ENCODE measurements around the gene ABLIM2.
A peak's percentile ranks its signal among the peaks of the same experiment; 100 is the strongest.

The ABLIM2 gene

DNA sequence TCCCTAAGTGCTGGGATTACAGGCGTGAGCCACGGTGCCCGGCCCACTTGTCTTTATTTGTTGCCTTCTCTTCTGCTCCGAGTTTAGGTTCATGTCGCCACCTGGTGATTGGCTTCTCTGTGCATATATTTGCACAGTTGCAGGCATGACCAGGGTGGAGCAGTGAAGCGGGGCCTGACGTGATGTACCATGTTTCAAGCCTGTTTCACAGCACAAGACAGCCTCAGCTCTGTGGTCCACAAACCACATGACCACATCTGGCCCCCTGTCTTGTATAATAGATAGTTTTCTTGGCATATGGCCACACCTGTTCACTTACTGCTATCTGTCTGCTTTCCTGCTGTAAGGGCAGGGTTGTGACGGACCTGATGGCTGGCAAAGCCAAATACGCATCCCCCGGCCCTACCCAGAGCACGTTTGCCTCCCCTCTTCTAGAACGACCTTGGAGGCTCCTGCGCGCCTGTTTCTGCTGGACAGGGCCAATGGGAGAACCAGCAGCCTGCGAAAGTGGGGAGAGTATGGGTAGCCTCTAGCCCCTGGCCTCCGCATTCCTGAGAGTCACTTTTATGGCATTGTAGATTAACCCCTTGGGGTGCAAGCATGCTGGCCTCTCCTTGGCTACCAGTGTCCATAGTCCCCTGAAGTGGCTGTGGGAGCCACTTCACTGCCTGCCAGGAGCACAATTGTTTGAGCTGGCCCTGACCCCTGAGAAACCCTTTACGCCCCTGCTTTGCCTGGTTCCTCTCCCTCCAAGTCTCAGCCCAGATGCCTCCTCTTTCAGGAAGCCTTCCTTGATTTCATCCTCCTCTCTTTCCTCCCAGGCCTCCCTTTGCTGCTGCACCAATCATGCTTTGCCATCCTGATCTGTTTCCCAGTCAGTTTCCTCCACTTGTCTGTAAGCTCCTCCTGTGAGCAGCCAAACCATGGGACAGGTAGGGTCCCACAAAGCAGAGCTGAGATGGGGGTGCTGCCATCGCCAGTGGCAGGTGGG, 34.4 kb upstream of the ABLIM2 start:
- DNase-seq = peak; percentile 26

DNA sequence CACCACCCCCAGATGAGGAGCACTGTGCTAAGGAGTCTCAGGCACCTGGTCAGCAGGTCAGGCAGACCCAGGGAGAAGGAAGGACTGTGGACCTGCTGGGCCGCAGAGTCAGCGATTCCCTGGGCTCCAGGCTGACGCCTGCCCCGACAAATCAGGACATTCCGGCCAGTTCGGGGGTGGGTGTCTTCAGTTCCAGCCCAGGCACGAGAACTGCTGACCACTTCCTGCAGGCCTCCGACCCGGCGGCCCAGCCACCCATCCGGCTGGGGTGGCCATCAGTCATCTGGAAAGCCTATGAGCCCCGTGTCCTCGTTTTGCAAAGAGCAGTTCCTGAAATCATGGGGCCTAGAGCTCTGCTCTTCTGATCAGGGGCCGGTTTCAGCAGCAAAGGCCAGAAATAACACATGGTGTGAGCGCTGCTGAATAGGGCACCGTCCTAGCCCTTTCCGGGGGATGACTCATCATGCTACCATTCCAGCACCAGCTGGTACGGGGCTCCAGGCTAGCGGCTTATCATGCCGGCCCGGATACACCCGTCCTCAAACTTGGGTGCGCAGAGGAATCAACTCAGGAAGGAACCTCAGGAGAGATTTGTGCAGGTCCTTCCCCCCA, 32.6 kb upstream of the ABLIM2 start:
- DNase-seq = peak; percentile 4

DNA sequence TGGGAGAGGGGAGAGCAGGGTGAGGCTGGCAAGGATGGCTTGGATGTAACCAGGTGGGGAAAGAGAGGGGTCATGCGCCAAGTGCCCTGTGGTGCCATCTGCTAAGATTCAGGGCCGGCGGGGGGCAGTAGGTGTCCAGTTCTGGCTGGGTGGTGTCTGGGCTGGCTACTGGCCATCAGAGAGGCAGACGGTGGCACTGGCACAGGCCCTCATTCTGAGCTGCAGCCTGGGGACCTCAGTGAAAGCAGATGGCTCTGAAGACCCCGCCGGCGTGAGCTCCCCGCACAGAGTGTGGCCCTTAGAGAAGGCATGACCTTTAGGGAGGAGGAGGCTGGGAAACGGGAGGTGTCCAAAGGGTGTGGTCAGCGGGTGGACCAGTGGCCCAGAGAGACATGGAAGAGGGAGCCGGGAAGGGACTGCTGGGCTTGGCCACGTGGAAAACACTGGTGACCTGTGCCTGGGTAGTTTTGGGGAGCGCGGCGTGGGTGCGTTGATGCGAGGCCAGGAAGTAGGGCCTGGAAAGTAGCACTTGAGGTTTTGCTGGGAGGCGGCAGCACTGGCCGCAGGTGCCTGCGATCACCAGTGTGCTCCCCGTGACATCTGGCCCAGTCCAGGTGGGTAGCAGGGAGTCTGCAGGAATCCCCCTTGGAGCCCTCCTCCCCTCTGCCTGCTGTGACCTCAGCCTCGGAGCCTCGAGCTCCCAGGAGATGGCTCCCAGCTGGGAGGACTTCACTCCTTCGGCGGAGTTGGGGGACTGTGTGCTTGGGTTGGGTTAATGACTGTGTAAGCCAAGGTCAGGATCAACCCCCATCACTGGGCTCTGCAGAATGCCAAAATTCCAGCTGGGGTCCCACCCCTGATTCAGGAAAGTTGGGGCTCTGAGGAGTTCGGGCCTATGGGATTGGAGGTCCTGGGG, 31.2 kb upstream of the ABLIM2 start:
- no peak for DNase-seq

- DNase-seq = no peak
Measured at GRCh38 chr4:8188743-8189550, 30.3 kb upstream of the ABLIM2 start.

DNA sequence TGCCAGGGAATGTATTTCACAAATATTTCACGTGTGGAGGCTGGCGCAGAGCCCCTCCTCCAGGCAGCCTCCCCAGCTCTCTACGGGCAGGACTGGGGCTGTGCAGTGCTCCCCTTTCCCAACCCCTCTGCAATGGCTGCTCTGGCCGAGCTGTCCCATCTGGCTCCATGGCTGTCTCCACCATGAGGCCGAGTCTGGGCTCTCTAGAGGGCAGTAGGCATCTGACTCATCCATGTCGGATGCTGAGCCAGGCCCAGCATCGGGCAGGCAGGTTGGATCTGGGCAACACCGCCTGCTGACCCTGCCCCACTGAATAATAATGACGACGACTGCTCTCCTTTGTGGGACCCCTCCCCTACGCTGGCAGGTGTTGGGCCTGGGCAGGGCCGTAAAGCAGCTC, 29.5 kb upstream of the ABLIM2 start:
- no peak for DNase-seq

- no peak for DNase-seq
Measured at GRCh38 chr4:8185930-8186329, 27.3 kb upstream of the ABLIM2 start.

DNA sequence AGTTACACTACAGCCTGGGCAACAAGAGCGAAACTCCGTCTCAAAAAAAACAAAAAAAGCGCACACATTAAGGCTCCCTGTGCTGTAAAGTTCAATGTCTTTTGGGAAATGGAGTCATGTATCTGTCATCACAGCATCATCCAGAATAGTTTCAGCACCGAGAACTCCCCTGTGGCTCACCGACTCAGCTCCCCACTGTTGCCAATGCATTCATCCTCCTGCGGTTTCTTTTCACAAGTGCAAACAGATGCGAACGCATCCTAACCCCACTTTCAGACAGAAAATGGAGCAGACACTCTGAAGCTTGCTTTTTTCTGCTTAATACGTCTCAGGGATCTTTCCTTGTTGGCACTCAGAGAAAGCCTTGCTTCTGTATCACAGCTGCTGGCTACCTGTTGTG, 26.7 kb upstream of the ABLIM2 start:
- no peak for DNase-seq

DNA sequence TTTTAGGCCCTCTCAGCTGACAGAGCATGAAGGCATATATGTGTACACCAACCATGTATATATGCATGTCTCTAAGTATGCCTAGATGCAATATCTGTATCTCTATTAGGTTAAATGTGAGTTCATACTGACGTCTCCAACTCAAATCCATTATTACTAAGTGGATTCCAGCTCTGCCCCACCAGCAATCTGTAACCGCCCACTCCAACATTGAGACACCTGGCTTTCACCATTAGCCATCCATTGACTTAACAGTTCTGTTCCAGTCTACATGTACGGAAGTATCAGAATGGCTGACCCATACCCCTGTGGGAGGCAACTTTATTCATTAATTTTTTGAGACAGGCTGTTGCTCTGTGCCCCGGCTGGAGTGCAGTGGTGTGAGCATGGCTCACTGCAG, 25.4 kb upstream of the ABLIM2 start:
- no peak for DNase-seq

DNA sequence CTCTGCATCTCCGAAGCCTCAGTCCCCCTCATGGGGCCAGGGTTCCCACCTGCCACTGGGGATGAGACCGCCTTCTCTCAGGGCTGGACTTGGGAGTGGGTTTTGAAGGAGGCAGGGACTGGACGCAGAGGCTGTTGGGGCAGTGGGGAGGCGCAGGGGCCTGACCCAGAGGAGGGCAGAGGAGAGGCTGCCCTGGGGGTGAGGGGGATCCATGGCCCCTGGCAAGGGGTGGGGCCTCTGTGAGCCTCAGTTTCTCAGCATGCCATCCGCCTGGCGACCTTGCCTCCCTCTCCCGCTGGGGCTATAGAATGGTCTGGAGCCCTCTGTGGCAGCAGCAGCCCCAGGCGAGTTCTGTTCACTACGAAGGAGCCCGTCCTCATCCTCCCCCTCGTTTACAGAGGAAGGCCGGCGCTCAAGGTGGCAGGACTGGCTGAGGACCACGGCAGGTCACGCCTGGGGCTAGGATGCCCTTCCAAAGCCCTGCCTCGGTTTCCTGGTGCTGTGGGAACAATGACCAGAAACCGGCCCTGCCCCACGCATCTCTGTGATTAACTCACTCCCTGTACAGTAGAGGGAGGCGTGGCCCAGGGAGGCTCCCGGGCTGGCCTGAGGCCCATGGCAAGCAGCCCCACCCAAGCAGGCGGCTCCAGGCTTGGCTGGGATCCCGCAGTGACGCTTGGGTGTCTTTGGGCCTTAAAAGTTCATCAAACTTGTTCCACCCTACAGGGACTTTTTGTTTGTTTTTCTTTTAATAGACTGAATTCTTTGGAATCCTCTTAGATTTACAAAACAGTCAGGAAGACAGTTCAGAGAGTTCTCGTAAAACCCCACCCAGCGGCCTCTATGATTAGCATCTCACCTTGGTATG, 24.5 kb upstream of the ABLIM2 start:
- no peak for DNase-seq

DNA sequence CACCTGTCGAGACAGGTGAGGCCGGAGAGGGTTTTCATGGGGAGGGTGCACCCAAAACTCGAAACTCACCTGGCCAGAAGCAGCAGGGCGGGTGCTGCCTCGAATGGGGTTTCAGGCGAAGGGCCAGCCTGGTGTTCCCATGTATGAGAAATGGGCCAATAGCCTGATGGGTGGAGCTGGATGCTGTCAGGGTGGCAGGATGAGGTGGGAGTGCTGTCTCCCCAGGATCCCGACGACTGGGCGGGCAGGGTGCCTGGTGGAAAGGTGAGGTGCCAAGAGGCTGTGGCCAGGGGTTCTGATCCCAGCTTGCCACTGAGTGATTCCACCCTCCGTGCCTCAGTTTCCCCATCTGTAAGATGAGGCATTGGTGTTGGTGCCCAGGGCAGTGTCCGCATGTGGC, 23.7 kb upstream of the ABLIM2 start:
- no peak for DNase-seq

DNA sequence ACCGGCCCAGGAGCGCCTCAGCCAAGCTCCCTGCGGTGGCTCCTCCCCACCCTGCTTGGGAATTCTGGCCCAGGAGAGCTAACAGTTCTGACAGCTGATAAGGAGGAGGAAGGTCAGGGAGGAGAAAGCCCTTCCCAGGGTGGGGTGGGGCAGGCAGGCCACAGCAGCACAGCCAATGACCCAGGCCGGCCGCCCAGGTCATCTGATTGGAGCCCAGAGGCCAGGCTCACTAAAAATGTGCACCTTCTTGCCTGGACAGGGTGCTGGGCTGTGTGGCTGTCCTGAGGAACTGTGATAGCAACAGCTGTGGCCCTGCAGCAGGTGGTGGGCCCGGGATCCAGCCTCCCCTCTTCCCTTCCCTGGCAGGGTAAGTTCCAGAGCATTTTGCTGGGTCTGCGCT, 23.2 kb upstream of the ABLIM2 start:
- no peak for DNase-seq

GRCh38 chr4:8181119-8181518, 22.5 kb upstream of the ABLIM2 start:
- no peak for DNase-seq

GRCh38 chr4:8180310-8181093, 21.9 kb upstream of the ABLIM2 start:
- DNase-seq = no peak

DNA sequence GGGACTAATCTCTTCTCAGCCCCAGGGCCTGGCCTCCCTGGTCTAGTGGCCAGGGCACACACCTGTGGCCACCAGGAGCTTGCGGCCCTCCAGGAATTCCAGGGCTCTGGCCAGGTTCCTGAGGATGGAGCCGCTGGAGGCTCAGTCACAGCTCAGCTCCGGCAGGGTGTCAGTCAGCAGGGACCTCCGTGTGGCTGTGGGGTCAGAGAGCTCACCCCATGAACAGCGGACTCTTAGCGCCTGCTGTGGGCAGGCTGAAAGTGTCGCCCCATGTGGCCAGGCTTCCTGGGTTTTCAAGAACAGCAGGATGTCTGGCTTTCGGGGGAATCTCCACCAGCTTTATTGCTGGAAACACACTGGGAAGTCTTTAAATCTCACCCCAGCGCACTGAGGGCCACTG, 21.2 kb upstream of the ABLIM2 start:
- DNase-seq = no peak

GRCh38 chr4:8179074-8179473, 20.5 kb upstream of the ABLIM2 start:
- no peak for DNase-seq

DNA sequence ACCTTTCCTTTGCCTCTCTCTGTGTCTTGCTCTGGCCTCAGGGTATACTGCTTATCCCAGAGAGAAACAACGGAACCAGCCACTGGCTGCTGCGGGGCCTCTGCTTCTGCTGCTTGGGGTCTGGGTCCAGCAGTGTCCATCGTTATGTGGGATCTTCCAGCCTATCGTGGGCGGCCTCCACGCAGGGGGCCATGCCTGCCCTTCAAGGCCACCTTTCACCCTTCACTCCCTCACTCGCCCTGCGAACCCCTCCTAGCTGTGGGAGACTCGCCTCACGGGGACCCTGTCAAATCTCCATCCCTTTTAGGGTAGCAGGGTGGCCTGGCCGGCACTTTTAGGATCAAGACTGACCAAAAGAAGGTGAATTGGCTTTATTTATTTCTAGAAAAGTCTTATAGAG, 19.3 kb upstream of the ABLIM2 start:
- DNase-seq = no peak

DNA sequence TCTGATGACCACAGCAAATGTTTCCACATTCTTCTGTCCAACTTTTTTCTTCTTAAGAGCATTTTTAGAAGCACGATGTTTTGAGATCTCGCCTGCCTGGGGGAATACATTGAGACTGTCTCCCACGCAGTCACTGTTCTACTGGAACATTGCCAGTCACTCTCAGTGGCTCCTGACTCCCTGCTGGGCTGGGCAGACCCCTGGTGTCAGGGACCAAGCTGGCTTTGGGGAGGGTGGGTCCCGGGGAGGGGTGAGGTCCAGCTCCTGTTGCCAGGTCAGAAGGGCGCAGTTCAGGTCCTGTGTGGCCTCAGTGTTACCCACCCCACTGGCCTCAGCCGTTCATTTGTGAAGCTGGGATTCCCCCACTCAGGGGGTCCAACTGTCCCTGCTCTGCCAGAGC, 18.9 kb upstream of the ABLIM2 start:
- DNase-seq = no peak

DNA sequence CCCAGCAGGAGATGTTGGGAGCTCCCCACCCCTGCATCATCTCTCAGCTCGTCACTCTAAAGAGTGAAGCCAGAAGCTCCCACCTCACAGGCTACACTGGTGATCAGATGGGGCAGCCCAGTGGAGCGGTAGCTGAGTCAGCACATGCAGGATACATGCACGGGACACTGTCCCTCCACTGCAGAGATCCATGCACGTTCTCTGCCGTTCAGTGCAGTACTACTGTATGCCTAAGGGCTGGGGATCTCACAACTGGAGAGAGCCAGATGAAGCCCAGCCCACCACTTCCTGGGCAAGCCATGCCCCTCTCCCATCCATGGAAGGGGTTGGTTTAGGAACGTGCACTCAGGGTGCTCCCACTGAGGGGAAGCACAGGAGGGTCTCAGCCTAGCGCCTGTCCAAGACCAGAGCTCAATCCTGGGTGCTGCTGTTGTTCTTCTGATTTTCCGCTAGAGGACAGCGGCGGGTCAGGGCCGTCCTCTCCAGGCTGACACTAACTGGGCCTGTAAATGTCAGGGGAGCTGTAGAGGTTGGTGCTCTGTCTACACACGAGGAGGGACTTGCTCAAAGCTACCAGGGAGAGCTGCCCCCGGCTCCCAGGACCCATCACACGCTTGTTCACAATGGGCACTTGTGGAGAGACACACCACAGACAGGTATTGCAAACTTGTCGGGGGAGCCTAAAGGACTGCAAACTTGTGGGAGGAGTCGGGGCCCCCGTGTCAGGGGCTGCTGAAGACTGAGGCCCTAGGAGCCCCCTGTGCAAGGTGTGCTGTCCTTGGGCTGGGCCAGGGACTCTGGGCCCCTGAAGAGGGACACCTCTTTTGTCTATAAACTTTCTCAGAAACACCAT, 18.2 kb upstream of the ABLIM2 start:
- DNase-seq = peak; percentile 56

DNA sequence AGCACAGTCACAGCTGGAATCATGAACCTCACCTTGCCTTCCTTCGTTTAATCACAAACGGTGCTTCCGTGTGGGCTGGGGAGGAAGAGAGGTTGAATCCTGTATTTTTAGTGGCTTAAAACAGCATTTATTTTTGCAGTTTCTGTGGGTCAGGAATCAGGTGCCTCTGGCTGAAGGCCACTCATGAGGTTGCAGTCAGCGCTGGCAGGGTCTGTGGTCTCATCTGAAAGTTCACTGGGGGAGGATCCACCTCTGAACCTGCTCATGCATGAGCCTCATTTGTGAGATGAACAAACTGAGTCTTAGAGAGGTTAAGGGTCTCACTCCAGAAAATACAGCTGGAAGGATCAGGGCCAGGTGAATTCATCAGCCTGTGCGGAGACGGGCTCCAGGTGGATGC, 17.1 kb upstream of the ABLIM2 start:
- DNase-seq = no peak

DNA sequence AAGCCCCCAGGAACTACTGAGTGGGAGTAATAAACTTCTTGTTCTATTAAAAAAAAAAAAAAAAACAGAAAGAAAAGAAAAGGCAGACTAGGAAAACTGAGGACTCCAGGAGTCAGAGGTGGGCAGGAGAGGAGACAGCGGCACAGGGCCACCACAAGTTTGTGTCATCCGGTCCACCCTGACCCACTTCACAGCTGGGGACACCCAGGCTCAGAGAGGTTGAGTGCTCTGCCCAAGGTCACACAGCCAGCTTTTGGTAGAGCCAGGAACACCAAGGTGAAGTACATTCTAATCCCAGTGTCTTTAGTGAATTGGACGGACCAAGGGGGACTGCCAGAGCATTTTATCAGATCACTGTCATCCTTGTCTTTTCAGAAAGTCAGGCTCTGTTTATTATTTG, 16.4 kb upstream of the ABLIM2 start:
- DNase-seq = no peak
